Gastroesophageal sphincter (tissue), 4 donors: ENCODE results near the gene DISP2. TPM values are rescaled to one million over a fixed set of nuclear protein-coding genes. Genes with fewer than 3 reads are reported as not detected.

ENCODE experiments used
- ATAC-seq: fragments of 150-250 bp; one replicate; pipeline ENCODE4 v1.9.1; 2016; ENCODE audit warnings: mild to moderate bottlenecking, moderate library complexity
- H3K27ac ChIP-seq, 4 donors: fragments of 200-600 bp; sonication (generic) in 3 of 4; 1 replicate in 3 of 4; 2 replicates in 1 of 4; pipeline ENCODE4 v1.5.1; 2016 to 2019
- H3K27me3 ChIP-seq: fragments of 200-600 bp; sonication (generic); one replicate; pipeline ENCODE4 v1.5.1; 2019
- H3K36me3 ChIP-seq, 2 donors: fragments of 200-600 bp; sonication (generic); one replicate each; pipeline ENCODE4 v1.5.1; 2019; ENCODE audit warnings: control low read depth in 1 of 2
- H3K4me1 ChIP-seq, 3 donors: fragments of 200-600 bp; sonication (generic); 1 replicate in 2 of 3; 2 replicates in 1 of 3; pipeline ENCODE4 v1.5.1; 2016 to 2019; ENCODE audit warnings: control low read depth in 2 of 3
- H3K4me3 ChIP-seq, 2 donors: fragments of 200-600 bp; sonication (generic); one replicate each; pipeline ENCODE4 v1.5.1; 2019; ENCODE audit warnings: mild to moderate bottlenecking in 1 of 2, moderate library complexity in 1 of 2
- H3K9me3 ChIP-seq, 3 donors: fragments of 200-600 bp; sonication (generic); one replicate each; pipeline ENCODE4 v1.5.1; 2017 to 2019; ENCODE audit warnings: control low read depth in 2 of 3
- CTCF ChIP-seq, 4 experiments: fragments of 200-600 bp in 2 of 4; fragments of 450-650 bp in 2 of 4; sonication (generic) in 1 of 4; IDR thresholded peaks; one replicate each; pipeline ENCODE4 v1.5.1; 2017 to 2019; ENCODE audit warnings: antibody characterized with exemption in 4 of 4, mild to moderate bottlenecking in 2 of 4, moderate library complexity in 2 of 4
- EP300 ChIP-seq: sonication (generic); formaldehyde crosslinking; IDR thresholded peaks from one replicate; pipeline ENCODE4 v1.6.1; 2017; ENCODE audit warnings: antibody characterized with exemption, mild to moderate bottlenecking
- POLR2A ChIP-seq, 2 donors: fragments of 450-650 bp; IDR thresholded peaks; one replicate each; pipeline ENCODE4 v1.6.1; 2017; ENCODE audit warnings: antibody characterized with exemption in 2 of 2, mild to moderate bottlenecking in 2 of 2, moderate library complexity in 1 of 2
- POLR2AphosphoS5 ChIP-seq: sonication (generic); formaldehyde crosslinking; IDR thresholded peaks from one replicate; pipeline ENCODE4 v1.6.1; 2017; ENCODE audit warnings: antibody characterized with exemption
- WGBS, 2 donors: methylation state at CpG; one replicate each; pipeline ENCODE4 v1.1.5; 2018; ENCODE audit warnings: low coverage in 1 of 2; 5-methylcytosine and 5-hydroxymethylcytosine counted together
- total RNA-seq, 4 donors: library from RNA; depleted of rRNA; stranded (reverse); fragments of >200 nt; gene quantifications; one replicate each; pipeline ENCODE4 v1.1.0, GENCODE V29; 2016

The DISP2 gene
- total RNA-seq: under 1 TPM; 0.07 to 0.19 (median 0.15) TPM

- ATAC-seq: peak; percentile 95
- H3K27ac ChIP-seq: peak within 1 kb of the TSS in 2 of 4 donors; percentile 11 to 42
- peak within 1 kb of the TSS; percentile 20 to 50 for H3K4me3 ChIP-seq
- 0 to 30% methylated on average over 1 to 2 of the region's 82 CpGs for WGBS, 2 donors
- no peak for TF ChIP-seq CTCF (IDR thresholded peaks at IDR 0.05)
- no peak for TF ChIP-seq POLR2A (IDR thresholded peaks at IDR 0.05)
- TF ChIP-seq POLR2AphosphoS5: no peak
- no peak for TF ChIP-seq EP300
- H3K4me1 ChIP-seq: peaks cover 4 to 32% (median 8%) of the 10 kb centered on the region in 3 donors
- peaks cover 11% of the 10 kb centered on the region for H3K27me3 ChIP-seq
- no peaks in the 10 kb centered on the region for H3K36me3 ChIP-seq
- H3K9me3 ChIP-seq: no peaks in the 10 kb centered on the region
These were observed at the start of gene DISP2 for GRCh38 chr15:40357723-40358470. Gene DISP2 (plus strand): TSS chr15:40358219. CDS start chr15:40358322, 103 bp downstream.

GRCh38 chr15:40309344-40309862 is 48.6 kb upstream of the DISP2 start:
- no peak overlapping the region for H3K4me3 ChIP-seq
- peaks cover 0 to 10% (median 0%) of the 10 kb centered on the region in 3 donors for H3K4me1 ChIP-seq
- H3K27me3 ChIP-seq: no peaks in the 10 kb centered on the region
- 75 to 94% methylated on average over 3 to 7 of the region's 8 CpGs for WGBS, 2 donors
- no peaks in the 10 kb centered on the region for H3K36me3 ChIP-seq
- H3K27ac ChIP-seq: no peak overlapping the region
- TF ChIP-seq EP300 (no peak), CTCF (IDR thresholded peaks at IDR 0.05) (no peak), POLR2AphosphoS5 (no peak), POLR2A (IDR thresholded peaks at IDR 0.05) (no peak)
- ATAC-seq: no peak
- no peaks in the 10 kb centered on the region for H3K9me3 ChIP-seq

- no peak for ATAC-seq
- 17% methylated on average over 1 of the region's 4 CpGs; no CpG with 5 or more reads in 1 of the 2 donors for whole genome bisulfite sequencing, 2 donors
These were observed 47.7 kb upstream of the DISP2 start for GRCh38 chr15:40310001-40310959.

GRCh38 chr15:40310993-40311392 is 47.0 kb upstream of the DISP2 start:
- no peak overlapping the region for H3K27ac ChIP-seq
- H3K4me1 ChIP-seq: peaks cover 0 to 10% (median 0%) of the 10 kb centered on the region in 3 donors
- no peak overlapping the region for H3K4me3 ChIP-seq
- no peaks in the 10 kb centered on the region for H3K9me3 ChIP-seq
- H3K27me3 ChIP-seq: no peaks in the 10 kb centered on the region
- no peak for TF ChIP-seq CTCF (IDR thresholded peaks at IDR 0.05)
- no peak for TF ChIP-seq POLR2AphosphoS5
- 33 to 42% methylated on average over 1 to 2 of the region's 3 CpGs for WGBS, 2 donors
- no peak for ATAC-seq
- H3K36me3 ChIP-seq: no peaks in the 10 kb centered on the region

More at GRCh38 chr15:40310001-40310959, 47.7 kb upstream of the DISP2 start:
- no peaks in the 10 kb centered on the region for H3K9me3 ChIP-seq
- no peak overlapping the region for H3K4me3 ChIP-seq
- H3K4me1 ChIP-seq: peaks cover 0 to 10% (median 0%) of the 10 kb centered on the region in 3 donors
- TF ChIP-seq POLR2AphosphoS5 (no peak), CTCF (IDR thresholded peaks at IDR 0.05) (peak in 3 of 4 experiments; percentile 53 to 72 (median 57))
- H3K36me3 ChIP-seq: no peaks in the 10 kb centered on the region
- no peak overlapping the region for H3K27ac ChIP-seq
- no peaks in the 10 kb centered on the region for H3K27me3 ChIP-seq
